H9 (cell line): ENCODE data around the gene MTERF4. TPM values are rescaled to one million over a fixed set of nuclear protein-coding genes. Genes with fewer than 3 reads are reported as not detected.

Source experiments
- DNase-seq: peaks from one replicate; pipeline ENCODE4 v3.0.0-alpha.2; 2017
- H2AFZ ChIP-seq: one replicate; pipeline ENCODE4 v1.6.1; 2013; ENCODE audit warnings: mild to moderate bottlenecking, low read length, control low read depth, moderate library complexity
- H2AK5ac ChIP-seq: 2 replicates; pipeline ENCODE4 v1.6.1; 2013; ENCODE audit warnings: low read length, control low read depth, mixed read lengths; ENCODE audit not compliant: insufficient read length
- H2BK120ac ChIP-seq: one replicate; pipeline ENCODE4 v1.6.1; 2013; ENCODE audit warnings: low read depth, mild to moderate bottlenecking, low read length, control low read depth, inconsistent platforms; ENCODE audit not compliant: poor library complexity, severe bottlenecking
- H2BK12ac ChIP-seq: 2 replicates; pipeline ENCODE4 v1.6.1; 2013; ENCODE audit warnings: low read length, control low read depth, mixed read lengths, low read depth; ENCODE audit not compliant: insufficient read length
- H2BK15ac ChIP-seq: 2 replicates; pipeline ENCODE4 v1.6.1; 2013; ENCODE audit warnings: low read depth, low read length, control low read depth
- H2BK20ac ChIP-seq: one replicate; pipeline ENCODE4 v1.6.1; 2013; ENCODE audit warnings: low read depth, mild to moderate bottlenecking, low read length, control low read depth, inconsistent platforms; ENCODE audit not compliant: poor library complexity, severe bottlenecking
- H2BK5ac ChIP-seq: 2 replicates; pipeline ENCODE4 v1.6.1; 2013; ENCODE audit warnings: low read length, control low read depth, mixed read lengths; ENCODE audit not compliant: insufficient read length
- H3K14ac ChIP-seq: 2 replicates; pipeline ENCODE4 v1.6.1; 2013; ENCODE audit warnings: low read length, control low read depth; ENCODE audit not compliant: insufficient read depth
- H3K18ac ChIP-seq: 2 replicates; pipeline ENCODE4 v1.6.1; 2013; ENCODE audit warnings: low read depth, mild to moderate bottlenecking, mixed read lengths, low read length, control low read depth; ENCODE audit not compliant: insufficient read length
- H3K23ac ChIP-seq: 2 replicates; pipeline ENCODE4 v1.6.1; 2013; ENCODE audit warnings: low read length, control low read depth, mixed read lengths, low read depth; ENCODE audit not compliant: insufficient read length
- H3K23me2 ChIP-seq: 2 replicates; pipeline ENCODE4 v1.6.1; 2013; ENCODE audit warnings: low read depth, mild to moderate bottlenecking, mixed read lengths, low read length, control low read depth; ENCODE audit not compliant: insufficient read length, poor library complexity, severe bottlenecking
- H3K27ac ChIP-seq: 2 replicates; pipeline ENCODE4 v1.5.1; 2013; ENCODE audit warnings: low read length, control low read depth, mixed read lengths, low read depth; ENCODE audit not compliant: insufficient read length
- H3K27me3 ChIP-seq: 2 replicates; pipeline ENCODE4 v1.6.1; 2013; ENCODE audit warnings: low read length, control low read depth, inconsistent platforms; ENCODE audit not compliant: insufficient read depth
- H3K4ac ChIP-seq: 2 replicates; pipeline ENCODE4 v1.6.1; 2013; ENCODE audit warnings: low read depth, mild to moderate bottlenecking, control low read depth, inconsistent platforms, low read length, moderate library complexity
- H3K4me1 ChIP-seq: 2 replicates; pipeline ENCODE4 v1.6.1; 2013; ENCODE audit warnings: low read length, control low read depth, inconsistent platforms; ENCODE audit not compliant: insufficient read depth
- H3K4me2 ChIP-seq: 2 replicates; pipeline ENCODE4 v1.6.1; 2013; ENCODE audit warnings: low read length, control low read depth, mixed read lengths; ENCODE audit not compliant: insufficient read length, insufficient read depth
- H3K56ac ChIP-seq: 2 replicates; pipeline ENCODE4 v1.6.1; 2013; ENCODE audit warnings: low read depth, mild to moderate bottlenecking, mixed read lengths, low read length, control low read depth; ENCODE audit not compliant: insufficient read length
- H3K79me1 ChIP-seq: 2 replicates; pipeline ENCODE4 v1.6.1; 2013; ENCODE audit warnings: low read depth, mild to moderate bottlenecking, moderate library complexity, low read length, control low read depth, inconsistent platforms; ENCODE audit not compliant: insufficient read depth, poor library complexity, severe bottlenecking
- H3K79me2 ChIP-seq: 2 replicates; pipeline ENCODE4 v1.6.1; 2013; ENCODE audit warnings: low read length, control low read depth, inconsistent platforms; ENCODE audit not compliant: insufficient read depth
- H3K9ac ChIP-seq: 2 replicates; pipeline ENCODE4 v1.6.1; 2013; ENCODE audit warnings: low read length, control low read depth, mixed read lengths; ENCODE audit not compliant: insufficient read length; ENCODE audit errors: extremely low read depth
- H3K9me3 ChIP-seq: one replicate; pipeline ENCODE4 v1.6.1; 2013; ENCODE audit warnings: low read depth, low read length, inconsistent platforms; ENCODE audit not compliant: control insufficient read depth
- H3T11ph ChIP-seq: one replicate; pipeline ENCODE4 v1.6.1; 2013; ENCODE audit warnings: mild to moderate bottlenecking, low read length, control low read depth, inconsistent platforms
- H4K20me1 ChIP-seq: one replicate; pipeline ENCODE4 v1.6.1; 2013; ENCODE audit not compliant: control insufficient read depth, insufficient read length, insufficient read depth
- H4K5ac ChIP-seq: 2 replicates; pipeline ENCODE4 v1.6.1; 2013; ENCODE audit warnings: low read depth, mild to moderate bottlenecking, mixed read lengths, low read length, control low read depth; ENCODE audit not compliant: insufficient read length
- H4K8ac ChIP-seq: replicated peaks from 2 replicates; pipeline ENCODE4 v1.6.1; 2013; ENCODE audit warnings: low read length, control low read depth, mixed read lengths, low read depth; ENCODE audit not compliant: insufficient read length
- H4K91ac ChIP-seq: 2 replicates; pipeline ENCODE4 v1.6.1; 2013; ENCODE audit warnings: low read depth, mild to moderate bottlenecking, moderate library complexity, mixed read lengths, low read length, control low read depth; ENCODE audit not compliant: insufficient read length
- H3K27ac Mint-ChIP-seq, 3 experiments: 2 replicates in 2 of 3; 3 replicates in 1 of 3; pipeline ENCODE4 v1.8.0; 2020 to 2021; ENCODE audit warnings: mixed read lengths in 3 of 3, mild to moderate bottlenecking in 1 of 3, moderate library complexity in 1 of 3
- H3K27me3 Mint-ChIP-seq: 2 replicates; pipeline ENCODE4 v1.8.0; 2021; ENCODE audit warnings: low read depth, mild to moderate bottlenecking, moderate library complexity, mixed read lengths
- H3K36me3 Mint-ChIP-seq, 3 experiments: 2 replicates in 2 of 3; 3 replicates in 1 of 3; pipeline ENCODE4 v1.8.0; 2020 to 2021; ENCODE audit warnings: low read depth in 3 of 3, mixed read lengths in 3 of 3; ENCODE audit not compliant: insufficient read depth in 1 of 3
- H3K4me1 Mint-ChIP-seq, 2 experiments: 2 replicates each; pipeline ENCODE4 v1.8.0; 2020; ENCODE audit warnings: mixed read lengths in 2 of 2
- H3K4me3 Mint-ChIP-seq, 2 experiments: 2 replicates in 1 of 2; 3 replicates in 1 of 2; pipeline ENCODE4 v1.8.0; 2020 to 2021; ENCODE audit warnings: mild to moderate bottlenecking in 2 of 2, mixed read lengths in 2 of 2, moderate library complexity in 1 of 2
- H3K9me3 Mint-ChIP-seq, 2 experiments: 2 replicates in 1 of 2; 3 replicates in 1 of 2; pipeline ENCODE4 v1.8.0; 2020; ENCODE audit warnings: mild to moderate bottlenecking in 2 of 2, mixed read lengths in 2 of 2, moderate library complexity in 1 of 2
- WGBS: extraction: QIAGEN DNeasy Blood & Tissue Kit; methylation state at CpG from one replicate; pipeline ENCODE4 v1.1.7; 2013; ENCODE audit warnings: missing lambda C conversion rate, low lambda C conversion rate, mixed read lengths; ENCODE audit not compliant: insufficient read length; ENCODE audit errors: extremely low coverage; 5-methylcytosine and 5-hydroxymethylcytosine counted together
- total RNA-seq: library from RNA; stranded (reverse); gene quantifications from 2 replicates; pipeline ENCODE4 v1.2.1, GENCODE V29; 2021
- TF ChIP-seq, protein P1 (sequence below): fragments of 200-600 bp; sonication (generic); conservative IDR thresholded peaks from 3 replicates; pipeline ENCODE4 v1.8.0; 2021; ENCODE audit warnings: antibody characterized with exemption, mild to moderate bottlenecking

The MTERF4 gene
- total RNA-seq, 1 experiment from 2014 or later: 35.0 TPM

DNA sequence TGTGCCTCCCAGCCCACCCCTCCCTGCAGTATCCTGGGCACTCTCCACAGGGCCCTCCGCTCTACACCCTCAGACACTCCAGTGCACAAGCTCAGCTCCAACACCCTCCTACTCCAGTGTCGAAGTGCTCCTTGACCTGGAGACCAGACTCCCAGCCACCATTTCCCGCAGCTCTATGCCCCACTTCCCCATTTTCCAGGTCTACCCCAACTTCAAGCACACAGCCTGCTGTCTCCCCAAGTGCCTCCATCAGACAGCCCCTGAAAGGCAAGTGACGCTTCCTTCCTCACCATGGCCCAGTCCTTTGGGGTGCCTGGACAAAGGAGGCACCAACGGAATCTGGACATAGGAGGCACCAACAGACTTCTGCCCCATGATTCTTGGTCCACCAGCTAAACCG lies 40.0 kb upstream of the MTERF4 start:
- no CpG with 5 or more reads among the region's 6 CpGs for WGBS

More for the DNA sequence above, 40.0 kb upstream of the MTERF4 start:
- Histone ChIP-seq H3K27ac (no peak overlapping the region), H3K23ac (no peak overlapping the region), H2AK5ac (no peak overlapping the region), H2BK5ac (no peak overlapping the region), H2BK120ac (no peak overlapping the region), H4K8ac (no peak overlapping the region), H3K18ac (no peak overlapping the region), H3K14ac (no peak overlapping the region), H3K27me3 (no peaks in the 10 kb centered on the region), H3K4me1 (no peaks in the 10 kb centered on the region), H3K79me1 (no peaks in the 10 kb centered on the region), H2BK20ac (no peak overlapping the region), H3K4ac (no peak overlapping the region), H3K56ac (no peak overlapping the region), H2BK12ac (no peak overlapping the region), H3K4me2 (no peak overlapping the region), H3K79me2 (no peaks in the 10 kb centered on the region), H3K23me2 (no peaks in the 10 kb centered on the region), H2AFZ (no peak overlapping the region), H3K9ac (no peak overlapping the region), H2BK15ac (no peak overlapping the region), H4K20me1 (no peaks in the 10 kb centered on the region), H3T11ph (no peak overlapping the region), H4K91ac (no peak overlapping the region), H4K5ac (no peak overlapping the region), H3K9me3 (no peaks in the 10 kb centered on the region)
- peak overlapping the region in 2 of 3 experiments; percentile 86 to 88; a peak in 5 of 7 replicates for H3K27ac Mint-ChIP-seq
- H3K4me3 Mint-ChIP-seq: no peak overlapping the region
- DNase-seq: no peak
- H3K27me3 Mint-ChIP-seq: no peaks in the 10 kb centered on the region
- no peaks in the 10 kb centered on the region for H3K4me1 Mint-ChIP-seq
- no peaks in the 10 kb centered on the region for H3K9me3 Mint-ChIP-seq
- H3K36me3 Mint-ChIP-seq: peaks cover 10 to 50% (median 47%) of the 10 kb centered on the region in 3 experiments; a peak in 6 of 7 replicates
- TF ChIP-seq, protein P1, sequence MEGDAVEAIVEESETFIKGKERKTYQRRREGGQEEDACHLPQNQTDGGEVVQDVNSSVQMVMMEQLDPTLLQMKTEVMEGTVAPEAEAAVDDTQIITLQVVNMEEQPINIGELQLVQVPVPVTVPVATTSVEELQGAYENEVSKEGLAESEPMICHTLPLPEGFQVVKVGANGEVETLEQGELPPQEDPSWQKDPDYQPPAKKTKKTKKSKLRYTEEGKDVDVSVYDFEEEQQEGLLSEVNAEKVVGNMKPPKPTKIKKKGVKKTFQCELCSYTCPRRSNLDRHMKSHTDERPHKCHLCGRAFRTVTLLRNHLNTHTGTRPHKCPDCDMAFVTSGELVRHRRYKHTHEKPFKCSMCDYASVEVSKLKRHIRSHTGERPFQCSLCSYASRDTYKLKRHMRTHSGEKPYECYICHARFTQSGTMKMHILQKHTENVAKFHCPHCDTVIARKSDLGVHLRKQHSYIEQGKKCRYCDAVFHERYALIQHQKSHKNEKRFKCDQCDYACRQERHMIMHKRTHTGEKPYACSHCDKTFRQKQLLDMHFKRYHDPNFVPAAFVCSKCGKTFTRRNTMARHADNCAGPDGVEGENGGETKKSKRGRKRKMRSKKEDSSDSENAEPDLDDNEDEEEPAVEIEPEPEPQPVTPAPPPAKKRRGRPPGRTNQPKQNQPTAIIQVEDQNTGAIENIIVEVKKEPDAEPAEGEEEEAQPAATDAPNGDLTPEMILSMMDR: no peak
